SU-DHL-6 (cell line): ENCODE data around the gene CTCF.

Experiments used
- CTCF ChIP-seq: fragments of 200-600 bp; sonication (generic); IDR thresholded peaks from one replicate; pipeline ENCODE4 v1.5.1; 2017; ENCODE audit warnings: antibody characterized with exemption, mild to moderate bottlenecking, low read length, moderate library complexity; ENCODE audit not compliant: insufficient read depth, poor library complexity, severe bottlenecking
- EZH2phosphoT487 ChIP-seq: fragments of 200-600 bp; sonication (generic), shearing (Covaris generic); conservative IDR thresholded peaks from 2 replicates; pipeline ENCODE4 v1.6.1; 2018; ENCODE audit warnings: mild to moderate bottlenecking, antibody characterized with exemption, low read length, moderate library complexity, mixed read lengths

- no peak for TF ChIP-seq CTCF
- no peak for TF ChIP-seq EZH2phosphoT487
Observed at GRCh38 chr16:67613808-67614207, 51.5 kb downstream of the CTCF start.
